Fibroblast of peridontal ligament (primary cell): Measurements from ENCODE around the gene MYT1.

Experiments used
- DNase-seq: peaks from one replicate; pipeline ENCODE4 v3.0.0-alpha.2; 2010; ENCODE audit errors: extremely low read depth

MYT1 gene

GRCh38 chr20:64214113-64214512 is 49.9 kb downstream of the MYT1 start:
- no peak for DNase-seq

DNA sequence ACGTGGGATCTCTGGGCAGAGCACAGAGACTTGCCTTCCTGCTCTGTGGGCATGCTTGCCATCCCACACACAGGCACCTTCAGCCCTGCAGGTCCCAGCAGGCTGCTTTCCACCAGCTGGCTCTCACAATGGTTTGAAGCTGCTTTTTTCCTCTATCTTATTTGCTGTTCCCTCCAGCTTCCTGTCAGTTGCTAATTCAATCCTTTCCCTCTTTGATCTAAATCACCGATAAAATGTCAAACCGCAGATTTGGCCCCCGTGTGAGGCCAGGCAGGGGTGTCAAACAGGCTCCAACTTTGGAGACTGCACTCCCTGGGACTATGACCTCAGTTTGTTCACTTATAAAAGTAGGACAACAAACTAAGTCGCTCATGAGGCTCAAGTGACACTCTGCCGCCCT is 50.7 kb downstream of the MYT1 start:
- no peak for DNase-seq

- no peak for DNase-seq
These were observed 51.8 kb downstream of the MYT1 start for GRCh38 chr20:64216036-64216435.

DNA sequence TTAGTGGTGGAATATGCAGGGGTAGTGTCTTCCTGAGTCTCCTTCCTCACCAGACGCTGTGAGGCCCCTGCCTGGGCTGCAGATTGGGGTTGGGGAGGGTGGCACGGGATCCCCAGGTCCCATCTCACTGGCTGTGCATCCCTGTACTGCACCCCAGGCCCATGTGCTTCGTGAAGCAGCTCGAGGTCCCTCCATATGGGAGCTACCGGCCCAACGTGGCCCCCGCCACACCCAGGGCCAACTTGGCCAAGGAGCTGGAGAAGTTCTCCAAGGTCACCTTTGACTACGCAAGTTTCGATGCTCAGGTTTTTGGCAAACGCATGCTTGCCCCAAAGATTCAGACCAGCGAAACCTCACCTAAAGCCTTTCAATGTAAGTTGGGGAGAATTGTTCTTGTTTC is 52.7 kb downstream of the MYT1 start:
- no peak for DNase-seq

DNA sequence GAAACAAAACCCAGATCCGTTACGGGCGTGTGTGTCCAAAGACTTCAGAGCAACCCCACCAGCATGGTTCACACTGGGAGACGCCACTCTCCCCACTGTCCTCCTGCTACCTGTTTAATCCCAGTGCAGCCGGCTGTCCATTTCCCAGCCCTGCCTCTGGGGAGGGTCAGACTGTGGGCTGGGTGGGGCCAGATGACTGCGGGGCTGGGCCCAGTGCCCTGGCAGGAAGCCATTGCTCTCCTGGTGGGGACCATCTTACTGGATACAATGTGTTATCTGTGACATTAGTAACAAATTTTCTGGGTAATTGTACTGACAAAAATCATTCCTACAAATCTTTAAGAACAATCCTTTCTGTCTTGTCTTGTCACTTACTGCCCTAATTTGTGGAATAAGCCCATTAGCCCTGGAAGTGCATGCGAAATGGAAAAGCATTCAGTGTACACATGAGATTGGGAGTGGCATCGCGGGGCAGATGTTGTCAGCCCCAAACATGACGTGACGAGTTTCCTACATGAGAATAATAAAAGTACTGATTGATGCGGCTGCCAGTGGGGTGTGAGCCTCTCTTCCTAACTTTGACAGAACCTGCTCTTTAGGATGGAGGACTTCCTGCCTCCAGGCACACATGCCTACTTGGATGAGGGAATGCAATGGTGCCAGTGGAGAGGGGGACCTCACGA is 53.4 kb downstream of the MYT1 start:
- DNase-seq = no peak

DNA sequence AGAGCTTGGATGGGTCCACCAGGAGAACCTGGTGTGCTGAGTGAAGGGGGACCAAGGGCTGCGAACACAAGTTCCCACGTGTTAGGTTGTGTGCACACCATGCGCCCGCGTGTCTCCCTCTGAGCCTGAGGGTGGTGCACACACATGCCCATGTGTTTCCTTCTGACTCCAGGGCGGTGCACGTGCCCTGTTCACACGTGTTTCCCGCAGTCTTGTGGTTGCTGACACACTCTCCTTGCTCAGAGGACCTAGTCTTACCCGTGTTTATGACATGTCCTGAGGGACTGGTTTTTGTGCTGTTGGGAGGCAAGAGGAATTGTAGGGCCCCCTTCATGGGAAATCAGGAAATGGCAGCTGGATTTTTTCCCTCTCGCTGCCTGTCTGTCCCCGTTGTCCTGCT is 55.0 kb downstream of the MYT1 start:
- DNase-seq = no peak

GRCh38 chr20:64219730-64220129 is 55.5 kb downstream of the MYT1 start:
- no peak for DNase-seq

DNA sequence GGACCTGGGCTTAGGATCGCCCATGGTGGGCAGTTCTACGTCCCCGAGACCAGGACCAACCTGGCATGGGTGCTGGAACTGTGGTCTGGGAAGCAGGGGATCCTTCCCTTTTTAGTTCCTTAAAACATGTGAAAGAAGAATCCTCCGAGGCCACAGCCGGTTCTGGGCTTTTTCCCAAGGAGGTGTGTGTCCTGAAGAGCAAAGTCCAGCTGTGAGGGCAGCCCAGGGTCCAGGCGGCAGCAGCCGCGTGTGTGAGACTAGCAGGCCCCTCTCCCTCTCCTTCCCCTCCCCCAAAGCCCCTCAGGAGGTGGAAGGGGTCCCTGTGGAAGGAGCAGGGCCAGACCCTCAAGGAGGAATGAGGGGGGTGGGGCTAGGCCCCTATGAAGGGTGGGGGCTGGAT is 56.2 kb downstream of the MYT1 start:
- no peak for DNase-seq

- no peak for DNase-seq
These were observed 56.8 kb downstream of the MYT1 start for GRCh38 chr20:64220891-64221527.

GRCh38 chr20:64222291-64222735 is 58.1 kb downstream of the MYT1 start:
- DNase-seq = no peak

DNA sequence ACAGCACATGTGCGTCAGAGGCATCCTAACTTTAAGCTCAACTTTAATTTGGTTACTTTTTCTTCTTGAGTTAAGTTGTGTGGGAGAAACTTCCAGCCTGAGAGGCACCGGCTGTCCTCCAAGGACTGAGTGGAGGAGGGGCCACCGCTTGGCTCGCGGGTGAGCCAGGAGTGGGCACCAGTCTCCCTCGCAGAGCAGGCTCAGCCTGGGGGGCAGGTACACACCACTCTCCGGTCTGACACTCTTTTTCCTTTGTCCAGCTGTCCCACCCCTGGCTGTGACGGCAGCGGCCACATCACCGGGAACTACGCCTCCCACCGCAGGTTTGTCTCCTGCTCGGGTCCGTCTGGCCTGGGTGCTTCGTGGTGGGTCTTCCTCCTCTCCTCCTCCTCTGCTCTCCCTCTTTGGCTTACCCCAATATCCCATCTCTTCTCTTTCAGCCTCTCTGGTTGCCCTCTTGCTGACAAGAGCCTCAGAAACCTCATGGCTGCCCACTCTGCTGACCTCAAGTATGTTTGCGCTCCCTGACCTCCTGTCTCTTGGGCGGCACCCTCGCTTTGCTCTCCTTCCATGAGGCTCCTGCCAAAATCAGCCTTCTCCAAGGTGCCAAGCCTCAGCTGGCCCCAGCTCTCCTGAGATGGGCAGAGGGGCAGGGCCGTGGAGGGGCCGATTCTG is 58.7 kb downstream of the MYT1 start:
- DNase-seq = no peak

DNA sequence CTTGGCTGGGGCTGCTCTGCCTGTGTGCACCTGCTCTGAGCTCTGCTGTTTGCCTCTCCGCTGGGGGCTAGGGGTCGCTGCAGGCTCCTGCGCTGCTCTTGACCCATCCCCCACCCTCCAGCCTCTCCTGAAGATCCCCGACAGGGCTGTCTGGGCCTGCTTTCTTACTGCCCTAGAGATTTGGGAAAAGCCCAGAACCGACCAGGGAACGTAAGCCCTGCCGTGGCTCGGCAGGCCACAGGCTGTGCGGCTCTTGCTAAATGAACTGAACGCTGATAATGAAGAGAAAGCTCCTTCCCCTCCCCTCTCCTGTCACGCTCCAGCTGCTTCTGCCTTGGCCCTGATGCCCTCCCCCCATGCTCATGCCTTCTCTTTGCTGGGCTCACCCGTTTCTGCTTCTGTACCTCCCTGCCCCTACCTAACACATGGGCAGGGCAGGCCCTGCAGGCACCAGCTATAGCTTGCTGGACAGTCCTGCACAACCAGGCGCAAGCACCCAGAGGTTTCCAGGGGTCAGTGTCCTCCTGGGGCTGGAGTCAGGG is 59.3 kb downstream of the MYT1 start:
- no peak for DNase-seq

DNA sequence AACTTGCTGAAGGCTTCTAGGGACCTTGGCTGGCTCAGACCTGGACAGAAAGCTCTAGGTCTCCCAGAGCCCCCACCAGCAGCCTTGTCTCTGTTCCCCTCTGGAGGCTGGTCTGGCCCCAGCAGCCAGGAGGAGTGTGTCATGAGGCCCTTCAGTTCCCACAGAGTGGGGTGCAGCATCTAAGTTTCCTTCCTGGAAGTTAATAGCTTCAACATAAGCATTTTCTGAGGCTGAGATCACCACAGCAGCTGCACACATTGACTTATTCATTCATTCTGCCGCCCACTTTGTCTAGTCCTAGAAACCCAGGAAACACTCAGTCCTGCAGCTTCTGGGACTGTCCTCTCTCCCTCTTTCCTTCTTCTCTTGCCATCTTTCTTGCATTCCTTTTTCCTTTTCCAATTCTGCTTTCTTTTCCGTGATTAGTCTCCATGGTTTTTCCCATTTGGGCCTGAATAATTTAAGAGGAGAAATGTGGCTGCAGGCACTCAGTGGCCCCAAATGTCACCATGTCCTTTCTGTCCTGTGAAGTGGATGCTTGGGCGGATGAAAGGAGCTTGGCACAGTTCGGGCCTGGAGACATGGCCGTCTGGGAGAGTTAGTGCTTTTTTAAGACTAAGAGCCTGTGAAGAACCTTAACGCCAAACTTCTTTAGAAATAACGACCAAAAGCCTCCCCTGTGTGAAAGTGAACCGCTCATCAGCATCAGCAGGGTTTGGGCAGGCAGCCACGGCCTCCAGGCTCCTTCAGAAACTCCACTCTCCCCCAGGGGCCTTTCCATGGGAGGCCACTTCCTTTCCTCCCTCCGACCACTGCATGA is 60.3 kb downstream of the MYT1 start:
- peak; percentile 90 for DNase-seq

- no peak for DNase-seq
These were observed 60.9 kb downstream of the MYT1 start for GRCh38 chr20:64225171-64225595.

DNA sequence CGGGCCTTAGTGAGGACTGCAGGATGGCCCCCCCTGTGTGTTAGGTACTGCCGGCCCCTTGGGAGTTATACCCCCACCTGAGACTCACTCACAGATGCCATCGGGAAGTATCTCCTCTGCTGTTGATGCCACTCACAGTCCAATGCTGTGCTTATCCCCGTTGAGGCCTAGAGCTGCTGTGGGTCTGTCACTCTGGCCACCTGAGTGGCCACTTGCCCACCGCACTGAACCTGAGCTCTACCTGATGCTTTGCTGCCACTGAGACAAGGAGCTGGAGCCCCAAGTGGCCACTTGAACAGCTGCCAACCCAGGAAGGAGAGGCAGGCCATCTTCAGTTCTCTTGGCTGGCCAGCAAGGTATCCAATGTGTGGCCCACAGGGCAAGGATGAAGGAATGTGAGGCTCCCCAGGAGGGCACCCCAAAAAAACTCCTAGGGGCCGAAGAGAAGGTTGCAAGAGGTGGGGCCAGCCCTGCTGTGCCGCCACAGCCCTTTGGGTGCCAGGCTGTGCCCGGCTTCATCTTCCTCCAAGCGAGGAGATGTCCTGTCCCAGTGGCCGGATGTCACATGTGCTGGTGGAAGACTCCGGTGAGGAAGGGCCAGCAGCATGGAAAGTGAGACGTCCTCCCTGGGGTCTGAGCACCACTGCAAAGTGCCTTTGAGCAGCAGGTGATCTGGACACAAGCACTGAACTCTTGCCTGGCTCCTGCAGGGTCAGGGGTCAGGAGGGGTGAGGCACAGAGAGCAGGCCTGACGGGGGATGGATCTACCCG is 61.8 kb downstream of the MYT1 start:
- no peak for DNase-seq

- DNase-seq = no peak
These were observed 62.7 kb downstream of the MYT1 start for GRCh38 chr20:64226686-64227580.

DNA sequence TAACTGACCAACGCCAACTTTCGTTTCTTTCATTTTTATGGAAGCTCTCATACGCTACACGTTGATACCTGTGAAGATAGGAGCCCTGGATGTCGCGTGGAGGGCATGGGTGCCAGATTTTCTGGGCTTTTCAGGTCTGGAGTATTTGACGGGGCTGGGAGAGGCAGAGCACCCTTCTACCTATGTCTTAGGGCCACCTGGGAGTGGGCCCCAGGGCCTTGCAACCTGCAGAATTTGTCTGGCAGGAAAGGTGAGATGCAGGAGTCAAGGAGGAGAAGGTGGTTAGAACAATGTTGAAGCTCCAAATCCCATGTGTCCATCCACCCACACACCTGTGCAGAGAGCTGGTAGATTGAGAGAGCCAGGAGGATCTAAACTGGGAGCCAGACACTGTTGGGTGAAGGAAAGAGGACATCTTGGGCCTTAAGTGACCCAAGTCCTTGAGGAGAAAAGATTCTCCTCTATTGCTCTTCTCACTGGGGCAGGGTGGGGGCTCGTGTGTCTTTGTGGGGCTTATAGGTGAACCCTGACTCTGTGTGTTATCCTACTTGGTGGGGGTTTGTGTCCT is 63.9 kb downstream of the MYT1 start:
- no peak for DNase-seq

- DNase-seq = no peak
These were observed 64.7 kb downstream of the MYT1 start for GRCh38 chr20:64228751-64229506.

- DNase-seq = no peak
These were observed 65.3 kb downstream of the MYT1 start for GRCh38 chr20:64229507-64230061.
